T-helper 1 cell (primary cell): ENCODE data around the gene FAM153A.
"Not testable (repeated sequence)": the region's sequence is repeated elsewhere in the genome, so short reads cannot be mapped to it uniquely, and the experiment has no call there.

Experiments
- DNase-seq, 5 donors: peaks; one replicate each; pipeline ENCODE4 v3.0.0-alpha.2; 2012 to 2020
- total RNA-seq, 4 donors: gene quantifications; one replicate each; lab custom pipeline; 2026; lab: John Stamatoyannopoulos, UW

The FAM153A gene
- 14.2 to 28.0 (median 17.2) reads per million in 4 donors for total RNA-seq

GRCh38 chr5:177782792-177783633 is at the start of gene FAM153A:
FAM153A (minus strand) TSS chr5:177782899.
- not testable (repeated sequence) for DNase-seq

- not testable (repeated sequence) for DNase-seq
These were observed 49.6 kb upstream of the FAM153A start for GRCh38 chr5:177832287-177832686.

- DNase-seq, result not testable (repeated sequence)
These were observed 43.4 kb upstream of the FAM153A start for GRCh38 chr5:177826073-177826472.

GRCh38 chr5:177824776-177825175 is 42.1 kb upstream of the FAM153A start:
- not testable (repeated sequence) for DNase-seq

GRCh38 chr5:177822489-177822888 is 39.8 kb upstream of the FAM153A start:
- not testable (repeated sequence) for DNase-seq

GRCh38 chr5:177819664-177820063 is 37.0 kb upstream of the FAM153A start:
- DNase-seq, result not testable (repeated sequence)

GRCh38 chr5:177812814-177813425 is 30.2 kb upstream of the FAM153A start:
- not testable (repeated sequence) for DNase-seq

- peak in 1 of 5 donors; percentile 34 for DNase-seq
These were observed 29.6 kb upstream of the FAM153A start for GRCh38 chr5:177812160-177812743.

GRCh38 chr5:177809209-177809913 is 26.7 kb upstream of the FAM153A start:
- DNase-seq, result peak in 3 of 5 donors; percentile 18 to 32 (median 23)

GRCh38 chr5:177808420-177808819 is 25.7 kb upstream of the FAM153A start:
- not testable (repeated sequence) for DNase-seq

- not testable (repeated sequence) for DNase-seq
These were observed 24.6 kb upstream of the FAM153A start for GRCh38 chr5:177807265-177807664.

GRCh38 chr5:177801427-177801826 is 18.7 kb upstream of the FAM153A start:
- DNase-seq, result not testable (repeated sequence)

- not testable (repeated sequence) for DNase-seq
These were observed 15.6 kb upstream of the FAM153A start for GRCh38 chr5:177798237-177798840.

GRCh38 chr5:177793272-177793671 is 10.6 kb upstream of the FAM153A start:
- not testable (repeated sequence) for DNase-seq

- DNase-seq, result not testable (repeated sequence)
These were observed 8.9 kb upstream of the FAM153A start for GRCh38 chr5:177791649-177792048.

GRCh38 chr5:177782169-177782568 is 530 bp downstream of the FAM153A start:
- DNase-seq, result not testable (repeated sequence)

GRCh38 chr5:177771206-177771605 is 11.5 kb downstream of the FAM153A start:
- DNase-seq, result not testable (repeated sequence)

- DNase-seq, result not testable (repeated sequence)
These were observed 12.1 kb downstream of the FAM153A start for GRCh38 chr5:177770646-177771045.

GRCh38 chr5:177763737-177764508 is 18.8 kb downstream of the FAM153A start:
- not testable (repeated sequence) for DNase-seq

GRCh38 chr5:177760954-177761353 is 21.7 kb downstream of the FAM153A start:
- DNase-seq, result not testable (repeated sequence)

GRCh38 chr5:177747354-177747753 is 35.3 kb downstream of the FAM153A start:
- DNase-seq, result not testable (repeated sequence)
